HepG2 (cell line): ENCODE data around the gene SMIM20. TPM values are rescaled to one million over a fixed set of nuclear protein-coding genes. Genes with fewer than 3 reads are reported as not detected.
A peak's percentile ranks its signal among the peaks of the same experiment; 100 is the strongest.

Experiments
- BCL3 ChIP-seq: sonication (generic); formaldehyde crosslinking; IDR thresholded peaks from 2 replicates; pipeline ENCODE4 v1.5.1; 2020; ENCODE audit warnings: mild to moderate bottlenecking, missing genetic modification reagents, moderate library complexity
- EHMT2 ChIP-seq: fragments of 200-600 bp; sonication (generic); IDR thresholded peaks from 2 replicates; pipeline ENCODE4 v1.7.0; 2017; ENCODE audit warnings: antibody characterized with exemption, low read depth, low read length, borderline replicate concordance
- ELF4 ChIP-seq: sonication (generic); formaldehyde crosslinking; IDR thresholded peaks from 2 replicates; pipeline ENCODE4 v1.5.0; 2020; ENCODE audit warnings: missing genetic modification reagents, mild to moderate bottlenecking, moderate library complexity, borderline replicate concordance
- KLF12 ChIP-seq: sonication (generic); formaldehyde crosslinking; IDR thresholded peaks from 2 replicates; pipeline ENCODE4 v1.4.0; 2020; ENCODE audit warnings: missing genetic modification reagents, borderline replicate concordance
- KLF6 ChIP-seq: IDR thresholded peaks from 2 replicates; pipeline ENCODE4 v1.8.0; 2016; ENCODE audit warnings: missing biosample characterization, missing genetic modification reagents
- MTA1 ChIP-seq: sonication (generic); formaldehyde crosslinking; IDR thresholded peaks from 2 replicates; pipeline ENCODE4 v1.4.0; 2020; ENCODE audit warnings: missing genetic modification reagents, mild to moderate bottlenecking, borderline replicate concordance
- NFYB ChIP-seq: sonication (generic); formaldehyde crosslinking; IDR thresholded peaks from 2 replicates; pipeline ENCODE4 v1.4.0; 2020; ENCODE audit warnings: missing genetic modification reagents
- PHF20 ChIP-seq: sonication (generic); formaldehyde crosslinking; IDR thresholded peaks from 2 replicates; pipeline ENCODE4 v1.5.0; 2020; ENCODE audit warnings: mild to moderate bottlenecking, missing genetic modification reagents
- PHF21A ChIP-seq: sonication (generic); formaldehyde crosslinking; IDR thresholded peaks from 2 replicates; pipeline ENCODE4 v1.5.0; 2020; ENCODE audit warnings: mild to moderate bottlenecking, missing genetic modification reagents
- RARG ChIP-seq: sonication (generic); formaldehyde crosslinking; IDR thresholded peaks from 2 replicates; pipeline ENCODE4 v1.4.0; 2020; ENCODE audit warnings: low read depth, mild to moderate bottlenecking, missing genetic modification reagents
- SALL1 ChIP-seq: sonication (generic); formaldehyde crosslinking; IDR thresholded peaks from 2 replicates; pipeline ENCODE4 v1.8.0; 2022; ENCODE audit warnings: mild to moderate bottlenecking, missing genetic modification reagents
- SAP130 ChIP-seq: IDR thresholded peaks from 2 replicates; pipeline ENCODE4 v1.6.1; 2016; ENCODE audit warnings: low read depth
- SP4 ChIP-seq: sonication (generic); formaldehyde crosslinking; IDR thresholded peaks from 2 replicates; pipeline ENCODE4 v1.8.1; 2023; ENCODE audit warnings: mild to moderate bottlenecking, missing genetic modification reagents
- TCF7L2 ChIP-seq: IDR thresholded peaks from 2 replicates; pipeline ENCODE4 v1.6.1; 2011; ENCODE audit warnings: mild to moderate bottlenecking, low read depth, low read length, moderate library complexity
- ZBTB25 ChIP-seq: IDR thresholded peaks from 2 replicates; pipeline ENCODE4 v1.6.1; 2018; ENCODE audit warnings: missing genetic modification reagents
- ZNF367 ChIP-seq: sonication (generic); formaldehyde crosslinking; IDR thresholded peaks from 2 replicates; pipeline ENCODE4 v1.4.0; 2020; ENCODE audit warnings: missing genetic modification reagents, borderline replicate concordance
- ZNF761 ChIP-seq: sonication (generic); formaldehyde crosslinking; conservative IDR thresholded peaks from 2 replicates; pipeline ENCODE4 v1.4.0; 2020; ENCODE audit warnings: mild to moderate bottlenecking, missing genetic modification reagents
- ZNF768 ChIP-seq: sonication (generic); formaldehyde crosslinking; IDR thresholded peaks from 2 replicates; pipeline ENCODE4 v1.4.0; 2020; ENCODE audit warnings: missing genetic modification reagents
- ZNF777 ChIP-seq: sonication (generic); formaldehyde crosslinking; IDR thresholded peaks from 2 replicates; pipeline ENCODE4 v1.4.0; 2020; ENCODE audit warnings: missing genetic modification reagents
- ZNF781 ChIP-seq: sonication (generic); formaldehyde crosslinking; IDR thresholded peaks from 2 replicates; pipeline ENCODE4 v1.5.1; 2020; ENCODE audit warnings: borderline replicate concordance, mild to moderate bottlenecking, missing genetic modification reagents; ENCODE audit errors: not compliant biosample characterization
- polyA plus RNA-seq, 8 experiments: library from polyadenylated mRNA; depleted of rRNA in 3 of 8; stranded (reverse) in 7 of 8; unstranded in 1 of 8; fragments of >200 nt; fragmentation: Illumina TruSeq in 4 of 8; extraction: Trizol in 4 of 8; gene quantifications; 2 replicates each; pipeline versions ENCODE4 v1.2.1 to v1.2.3, GENCODE V29; 2011 to 2016; ENCODE audit warnings: low read depth in 4 of 8, missing spikeins in 1 of 8, mixed read lengths in 1 of 8; ENCODE audit not compliant: insufficient read depth in 1 of 8
- total RNA-seq, 5 experiments: library from RNA; depleted of rRNA; stranded (reverse); fragments of >200 nt; fragmentation: Illumina TruSeq; extraction: Trizol; gene quantifications; 2 replicates each; pipeline ENCODE4 v1.2.3, GENCODE V29; 2016; ENCODE audit warnings: low read depth in 1 of 5
- TF ChIP-seq, protein P1 (sequence below): sonication (generic); formaldehyde crosslinking; IDR thresholded peaks from 2 replicates; pipeline ENCODE4 v1.8.1; 2023; ENCODE audit warnings: mild to moderate bottlenecking, moderate library complexity, missing genetic modification reagents
- TF ChIP-seq, protein P2 (sequence below): sonication (generic); formaldehyde crosslinking; IDR thresholded peaks from 2 replicates; pipeline ENCODE4 v1.5.0; 2020; ENCODE audit warnings: missing genetic modification reagents
- TF ChIP-seq, protein P3 (sequence below): IDR thresholded peaks from 2 replicates; pipeline ENCODE4 v1.6.1; 2016; ENCODE audit warnings: low read depth

Gene SMIM20
- total and polyA plus RNA-seq, 2 of the 13 experiments (the other 11 are each of a cell fraction or from before 2014, with no cell fraction given): 26.3 to 30.2 TPM

- TF ChIP-seq KLF6 (CRISPR knock-in tag) (peak; percentile 80; the same call in 1 of the 2 replicates), PHF21A (peak; percentile 64; the same call in 1 of the 2 replicates), ZNF777 (CRISPR knock-in tag) (no peak; the same call in 1 of the 2 replicates), SAP130 (peak; percentile 72), ZBTB25 (CRISPR knock-in tag) (peak; percentile 99), KLF12 (CRISPR knock-in tag) (peak; percentile 49; the same call in 1 of the 2 replicates), ELF4 (CRISPR knock-in tag) (no peak), PHF20 (CRISPR knock-in tag) (peak; percentile 86), MTA1 (CRISPR knock-in tag) (peak; percentile 62; the same call in 1 of the 2 replicates), TCF7L2 (no peak), SP4 (peak; percentile 95), ZNF367 (CRISPR knock-in tag) (no peak), ZNF781 (CRISPR knock-in tag) (peak; percentile 51), NFYB (peak; percentile 38; the same call in 1 of the 2 replicates), EHMT2 (no peak), ZNF761 (CRISPR knock-in tag) (0 out of 2 replicates have a peak, but pooled peaks have one; percentile 73), RARG (CRISPR knock-in tag) (no peak; the same call in 1 of the 2 replicates), ZNF768 (CRISPR knock-in tag) (peak; percentile 37; the same call in 1 of the 2 replicates), BCL3 (CRISPR knock-in tag) (peak; percentile 74; the same call in 1 of the 2 replicates), SALL1 (peak; percentile 81)
- TF ChIP-seq, protein P1, sequence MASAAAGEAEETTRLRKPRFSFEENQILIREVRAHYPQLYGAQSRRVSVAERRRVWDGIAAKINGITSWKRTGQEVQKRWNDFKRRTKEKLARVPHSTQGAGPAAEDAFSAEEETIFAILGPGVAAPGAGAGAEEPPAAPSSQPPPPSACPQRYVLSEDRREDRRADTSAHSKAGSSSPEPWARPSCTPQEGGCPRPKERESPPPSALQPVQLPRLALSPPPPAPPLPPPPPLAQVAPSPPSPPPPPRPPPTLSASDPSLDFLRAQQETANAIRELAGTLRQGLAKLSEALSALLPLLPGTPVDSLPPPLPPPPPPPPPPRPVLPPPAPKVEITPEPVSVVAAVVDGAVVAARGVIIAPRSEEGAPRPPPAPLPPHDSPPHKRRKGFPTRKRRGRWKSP (CRISPR knock-in tag): 0 out of 2 replicates have a peak, but pooled peaks have one; percentile 44
- TF ChIP-seq, protein P2, sequence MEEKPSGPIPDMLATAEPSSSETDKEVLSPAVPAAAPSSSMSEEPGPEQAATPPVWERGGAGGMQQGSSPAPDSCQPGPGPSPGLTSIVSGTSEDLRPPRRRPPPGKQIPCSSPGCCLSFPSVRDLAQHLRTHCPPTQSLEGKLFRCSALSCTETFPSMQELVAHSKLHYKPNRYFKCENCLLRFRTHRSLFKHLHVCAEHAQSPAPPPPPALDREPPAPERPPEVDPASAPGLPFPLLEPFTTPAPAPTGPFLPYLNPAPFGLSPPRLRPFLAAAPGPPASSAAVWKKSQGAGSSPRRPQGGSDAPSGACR: peak; percentile 52; the same call in 1 of the 2 replicates
- TF ChIP-seq, protein P3, sequence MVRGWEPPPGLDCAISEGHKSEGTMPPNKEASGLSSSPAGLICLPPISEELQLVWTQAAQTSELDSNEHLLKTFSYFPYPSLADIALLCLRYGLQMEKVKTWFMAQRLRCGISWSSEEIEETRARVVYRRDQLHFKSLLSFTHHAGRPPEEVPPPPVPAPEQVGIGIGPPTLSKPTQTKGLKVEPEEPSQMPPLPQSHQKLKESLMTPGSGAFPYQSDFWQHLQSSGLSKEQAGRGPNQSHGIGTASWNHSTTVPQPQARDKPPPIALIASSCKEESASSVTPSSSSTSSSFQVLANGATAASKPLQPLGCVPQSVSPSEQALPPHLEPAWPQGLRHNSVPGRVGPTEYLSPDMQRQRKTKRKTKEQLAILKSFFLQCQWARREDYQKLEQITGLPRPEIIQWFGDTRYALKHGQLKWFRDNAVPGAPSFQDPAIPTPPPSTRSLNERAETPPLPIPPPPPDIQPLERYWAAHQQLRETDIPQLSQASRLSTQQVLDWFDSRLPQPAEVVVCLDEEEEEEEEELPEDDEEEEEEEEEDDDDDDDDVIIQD: no peak; the same call in 1 of the 2 replicates
Observed at GRCh38 chr4:25913851-25914669, at the start of gene SMIM20 (continued).
